ENCODE data around the gene SMYD3.

The SMYD3 gene

DNA sequence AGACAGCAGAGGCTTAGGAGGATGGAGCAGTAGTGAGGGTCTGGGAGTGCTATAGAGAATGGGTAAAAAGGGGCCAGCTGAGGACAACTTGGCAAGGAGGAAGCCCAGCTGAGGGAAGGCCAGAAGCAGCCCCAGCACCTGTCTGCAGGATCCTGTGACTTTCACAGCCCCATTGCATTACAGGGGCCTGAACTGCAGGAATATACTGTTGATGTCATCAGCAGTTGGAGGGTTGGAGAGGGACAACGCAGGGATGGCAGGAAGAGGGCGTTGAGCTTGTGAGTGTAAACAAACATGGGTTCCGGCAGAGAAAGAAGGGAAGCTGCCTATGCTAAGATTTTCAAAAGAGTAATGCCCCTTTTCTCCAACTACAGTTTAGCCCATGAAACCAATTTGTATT lies 628.5 kb downstream of the SMYD3 start:
- DNase-seq: no peak

- DNase-seq: no peak
Measured at GRCh38 chr1:245877976-245878375, 629.1 kb downstream of the SMYD3 start.

DNA sequence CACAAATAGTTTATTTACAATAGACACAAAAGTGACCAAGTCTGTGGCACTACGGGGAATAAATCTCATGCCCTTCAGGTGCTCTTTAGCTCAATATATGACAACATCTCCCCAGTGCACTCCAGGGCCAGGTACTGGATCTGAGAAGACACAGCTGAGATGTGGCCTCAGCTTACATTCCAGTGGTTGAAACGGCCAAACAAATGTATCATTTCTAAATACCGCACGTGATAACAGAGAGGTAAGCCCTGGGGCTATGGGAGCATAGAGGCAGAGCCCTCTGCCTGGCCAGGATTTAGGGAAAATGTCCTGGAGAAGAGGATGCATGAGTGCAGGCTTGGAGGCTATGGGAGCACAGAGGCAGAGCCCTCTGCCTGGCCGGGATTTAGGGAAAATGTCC lies 630.5 kb downstream of the SMYD3 start:
- no peak for DNase-seq

- no peak for DNase-seq
Measured at GRCh38 chr1:245875581-245876261, 631.4 kb downstream of the SMYD3 start.

GRCh38 chr1:245874942-245875580 lies 632.0 kb downstream of the SMYD3 start:
- no peak for DNase-seq

- no peak for DNase-seq
Measured at GRCh38 chr1:245873883-245874671, 633.0 kb downstream of the SMYD3 start.

DNA sequence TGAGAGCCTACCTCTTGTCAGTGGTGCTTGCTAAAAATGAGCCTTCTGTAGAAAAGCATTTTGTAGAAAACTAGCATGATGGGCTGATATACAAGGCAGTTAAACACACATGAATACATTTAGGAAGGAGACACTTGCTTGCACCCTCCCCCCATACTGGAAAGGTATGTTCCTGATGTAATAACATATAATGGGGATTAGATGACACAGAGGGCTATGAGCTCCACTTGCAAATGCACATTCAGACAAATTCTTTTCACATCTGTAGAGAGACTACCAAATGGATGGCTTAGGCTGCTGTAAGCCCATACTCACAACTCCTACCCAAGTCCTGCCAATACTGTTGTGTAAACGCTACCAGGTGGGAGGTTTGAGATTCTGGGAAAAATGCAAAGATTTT lies 634.0 kb downstream of the SMYD3 start:
- no peak for DNase-seq

GRCh38 chr1:245872475-245872874 lies 634.6 kb downstream of the SMYD3 start:
- no peak for DNase-seq

GRCh38 chr1:245871915-245872314 lies 635.2 kb downstream of the SMYD3 start:
- no peak for DNase-seq

GRCh38 chr1:245871191-245871590 lies 635.9 kb downstream of the SMYD3 start:
- no peak for DNase-seq

GRCh38 chr1:245870698-245871097 lies 636.4 kb downstream of the SMYD3 start:
- DNase-seq: no peak

DNA sequence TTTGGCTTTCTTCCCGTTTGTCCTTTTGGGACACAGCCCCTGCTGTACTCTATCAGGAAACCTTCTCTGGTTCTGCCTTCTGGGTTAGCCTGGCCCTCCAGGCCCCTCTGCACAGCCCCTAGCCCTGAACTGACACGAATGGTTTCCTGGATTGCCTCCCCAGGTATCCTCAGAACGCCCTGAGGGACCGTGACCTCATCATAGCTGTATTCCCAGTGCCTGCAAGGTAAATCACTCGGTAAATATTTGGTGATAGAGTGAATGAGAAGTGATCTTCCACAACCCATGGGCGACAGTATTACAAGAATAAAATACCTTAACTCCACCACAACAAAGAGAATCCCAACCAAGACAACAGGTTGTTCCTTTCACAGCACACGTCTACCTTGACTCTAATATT lies 637.2 kb downstream of the SMYD3 start:
- no peak for DNase-seq

- no peak for DNase-seq
Measured at GRCh38 chr1:245867738-245868137, 639.3 kb downstream of the SMYD3 start.

- DNase-seq: no peak
Measured at GRCh38 chr1:245864872-245865271, 642.2 kb downstream of the SMYD3 start.

DNA sequence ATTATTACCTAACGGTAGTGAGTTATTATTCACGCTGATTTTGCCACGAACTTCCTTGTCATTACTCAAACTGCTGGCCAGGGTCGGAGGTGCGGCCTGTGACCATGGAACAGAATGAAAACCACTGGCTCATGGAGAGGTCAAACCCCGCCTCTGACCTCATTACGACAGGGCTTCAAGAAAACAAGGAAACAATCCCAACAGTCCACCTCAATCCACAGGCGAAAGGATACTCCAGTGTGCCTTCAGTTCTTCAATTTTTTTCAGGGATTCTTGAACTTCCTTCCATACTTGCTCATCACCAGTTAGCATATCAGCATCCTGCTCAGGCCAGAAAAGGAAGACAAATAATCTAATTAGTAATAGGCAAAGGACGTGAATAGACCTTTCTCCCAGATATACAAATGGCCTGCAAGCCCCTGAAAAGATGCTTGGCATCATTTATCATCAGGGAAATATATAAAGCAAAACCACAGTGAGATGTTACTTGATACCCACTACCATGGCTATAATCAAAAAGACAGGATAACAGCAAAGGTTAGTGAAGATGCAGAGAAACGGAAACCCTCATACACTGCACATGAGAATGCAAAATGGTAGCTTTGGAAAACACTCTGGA lies 643.4 kb downstream of the SMYD3 start:
- DNase-seq: no peak

DNA sequence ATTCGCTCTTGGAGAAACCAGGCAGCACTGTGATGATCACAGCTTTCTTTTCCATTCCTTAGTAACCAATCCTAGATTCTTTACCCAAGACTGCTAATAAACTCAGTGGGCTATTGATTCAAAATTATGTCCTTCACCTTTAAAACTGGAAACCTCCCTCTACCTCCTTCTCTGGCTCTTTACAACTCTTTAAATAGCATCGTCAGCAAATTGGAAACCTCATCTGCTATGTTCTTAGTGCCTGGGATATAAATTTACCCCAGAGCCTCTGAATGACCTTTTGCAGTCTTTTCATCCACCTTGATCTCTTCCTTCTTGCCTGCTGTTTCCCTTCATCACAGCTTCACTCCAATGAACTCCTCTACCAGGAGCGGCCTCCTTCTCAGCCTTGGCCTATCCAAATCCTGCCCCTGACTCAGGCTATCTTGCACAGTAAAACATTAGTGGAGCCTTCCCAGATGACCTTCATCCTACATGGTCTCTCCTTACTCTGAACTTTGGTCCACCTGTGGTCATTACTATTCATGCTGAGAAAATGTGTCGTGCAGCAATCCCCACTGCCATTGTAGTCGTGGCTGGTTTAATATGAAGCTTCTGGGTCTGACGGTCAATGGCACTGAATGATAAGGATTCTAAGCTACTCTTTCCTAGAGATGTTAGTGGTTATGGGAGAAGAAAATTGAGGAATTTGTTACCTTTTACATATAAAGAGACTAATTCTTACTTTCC lies 644.1 kb downstream of the SMYD3 start:
- DNase-seq: no peak

DNA sequence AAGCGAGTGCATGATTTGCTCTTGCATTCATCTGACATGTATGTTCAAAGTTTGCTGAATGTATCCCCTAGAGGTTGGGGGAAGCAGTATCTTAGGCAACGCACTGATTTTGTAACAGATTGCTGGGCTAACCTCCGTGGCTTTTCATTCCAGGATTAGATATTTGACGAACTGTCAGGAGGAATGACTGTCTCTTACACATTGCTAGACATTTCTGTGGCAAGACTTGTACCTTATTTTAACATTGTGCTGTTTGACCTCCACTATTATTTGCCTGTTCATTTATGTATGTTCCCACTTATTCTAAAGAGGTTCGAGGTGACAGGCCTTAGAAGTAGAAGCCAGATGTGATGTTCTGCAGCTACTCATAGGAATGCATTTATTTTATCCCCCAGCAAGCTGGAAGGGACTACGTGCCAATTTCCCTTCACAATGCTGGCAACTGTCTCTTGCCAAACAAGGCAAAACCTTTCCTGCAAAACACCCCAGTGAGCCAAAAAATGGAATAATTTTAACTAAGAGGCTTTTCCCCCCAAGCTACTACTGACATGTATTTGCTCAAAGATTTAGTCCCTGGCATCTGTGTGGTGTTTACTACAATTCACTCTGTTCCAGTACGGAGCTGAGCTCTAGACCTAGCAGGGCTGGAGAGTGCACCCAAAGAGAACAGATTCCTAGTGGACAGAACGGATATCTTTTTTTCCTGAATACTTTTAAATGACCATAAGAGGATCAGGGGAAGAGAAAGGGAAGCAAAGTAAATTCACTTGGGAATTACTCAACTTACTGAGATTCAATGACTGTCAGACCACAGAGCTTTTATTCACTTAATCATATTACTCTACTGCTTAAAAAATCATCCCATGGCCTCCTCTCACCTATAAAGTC lies 646.2 kb downstream of the SMYD3 start:
- DNase-seq: no peak

DNA sequence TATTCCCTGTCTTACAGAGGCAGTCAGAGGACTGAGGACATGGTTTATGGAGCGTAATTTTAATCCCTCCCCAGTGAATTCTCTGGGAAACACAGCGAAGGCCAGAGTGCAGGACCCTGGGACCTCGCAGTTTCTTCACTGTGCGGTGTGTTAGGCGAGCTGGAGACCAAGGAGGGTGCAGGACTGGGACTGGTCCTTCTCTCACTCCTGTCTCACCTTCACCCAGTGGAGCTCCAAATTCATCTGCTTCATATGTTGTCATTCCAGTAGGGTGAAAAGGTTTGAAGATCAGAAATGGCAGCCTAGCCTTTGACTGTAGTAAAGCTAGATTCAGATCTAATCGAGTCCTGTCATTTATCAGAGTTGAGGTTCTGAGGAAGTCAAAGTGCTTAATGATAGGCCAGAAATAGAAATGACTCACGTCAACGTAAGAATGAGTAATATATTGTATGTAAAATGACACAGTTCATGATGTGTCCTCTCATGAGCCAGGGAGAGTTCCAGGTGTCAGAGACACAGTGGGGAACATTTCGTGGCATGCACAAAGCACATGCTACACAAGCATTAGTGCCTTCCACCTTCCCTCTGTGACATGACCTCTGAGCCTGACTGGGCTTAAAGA lies 647.5 kb downstream of the SMYD3 start:
- peak; percentile 26 for DNase-seq

GRCh38 chr1:245858722-245859492 lies 648.2 kb downstream of the SMYD3 start:
- no peak for DNase-seq

- no peak for DNase-seq
Measured at GRCh38 chr1:245858022-245858721, 648.9 kb downstream of the SMYD3 start.
